Fibroblast of skin of abdomen (primary cell): ENCODE measurements around the gene PDIA3.
"Not testable (repeated sequence)": the region's sequence is repeated elsewhere in the genome, so short reads cannot be mapped to it uniquely, and the experiment has no call there.

Experiments
- DNase-seq: peaks from one replicate; pipeline ENCODE4 v3.0.0-alpha.2; 2013

The PDIA3 gene

GRCh38 chr15:43776718-43777266 is 30.6 kb downstream of the PDIA3 start, which contains the start of gene ELL3:
ELL3 (minus strand) TSS chr15:43776966; CDS start chr15:43776901, 65 bp downstream.
- peak; percentile 55 for DNase-seq

DNA sequence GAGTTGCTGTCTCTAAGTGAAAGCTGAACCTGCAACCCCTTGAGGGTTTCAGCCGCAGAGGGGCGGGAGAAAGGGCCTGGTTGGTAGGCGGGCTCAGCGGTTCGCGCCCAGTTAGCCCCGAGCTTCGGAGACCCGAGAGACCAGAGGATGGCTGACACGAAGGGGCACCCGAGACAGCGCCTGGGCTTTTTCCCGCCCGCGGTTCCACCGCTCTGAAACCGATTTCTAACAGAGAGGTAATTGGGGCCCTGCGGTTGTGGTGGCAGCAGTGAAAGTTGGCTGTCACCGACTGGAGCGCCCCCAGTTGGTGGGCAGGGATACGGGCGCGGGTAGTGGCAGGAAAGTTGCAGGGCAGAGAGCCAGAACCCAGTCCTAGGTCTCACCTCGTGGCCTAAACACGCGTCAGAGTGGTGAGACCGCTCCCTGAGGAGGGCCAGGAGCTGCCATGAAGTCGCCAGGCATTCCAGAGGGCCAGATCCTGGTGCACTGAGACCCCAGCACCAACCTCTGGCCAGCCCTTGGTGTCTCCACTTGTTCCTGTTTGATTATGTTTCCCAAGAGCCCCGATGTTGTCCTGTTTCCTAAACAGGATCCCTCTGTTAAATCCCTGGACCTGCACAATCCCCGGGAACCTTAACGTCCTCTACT is 31.2 kb downstream of the PDIA3 start:
- DNase-seq = peak; percentile 64

DNA sequence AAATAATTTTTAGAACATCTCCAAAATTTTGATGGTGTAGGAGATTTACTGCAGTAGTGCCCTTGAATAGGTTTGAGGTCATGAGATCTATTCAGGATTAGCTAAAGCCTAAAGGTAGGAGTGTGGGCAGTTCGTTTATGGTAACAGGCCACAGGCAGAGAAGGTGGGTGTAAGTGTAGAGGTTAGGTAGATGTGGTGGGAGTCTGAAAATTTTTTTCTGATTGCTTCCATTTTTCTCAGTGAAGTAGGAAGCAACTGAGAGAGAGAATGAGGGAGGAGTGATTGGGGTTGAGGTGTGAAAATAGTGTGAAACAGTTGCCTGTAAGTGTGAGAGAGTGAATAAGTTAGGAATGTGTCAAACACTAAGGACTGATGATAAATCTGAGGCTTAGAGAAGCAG is 32.8 kb downstream of the PDIA3 start:
- no peak for DNase-seq

DNA sequence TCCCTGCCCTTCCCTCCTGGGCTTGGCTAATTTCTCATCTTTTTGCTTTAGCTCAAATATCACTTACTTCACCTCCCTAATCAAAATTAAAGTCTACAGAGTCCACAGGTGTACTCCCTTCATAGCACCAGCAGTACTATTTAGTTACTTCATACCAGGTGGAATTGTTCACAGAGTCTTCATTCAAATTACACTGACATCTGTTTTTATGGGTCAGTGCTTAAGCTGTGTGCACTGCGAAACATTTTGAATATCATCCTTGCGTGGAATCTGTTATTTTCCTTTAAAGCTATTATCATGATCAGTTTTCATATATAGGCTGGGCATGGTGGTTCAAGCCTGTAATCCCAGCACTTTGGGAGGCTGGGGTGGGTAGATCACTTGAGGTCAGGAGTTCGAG is 43.2 kb downstream of the PDIA3 start:
- DNase-seq = no peak

GRCh38 chr15:43791993-43792760 is 45.9 kb downstream of the PDIA3 start, which contains the start of gene SERF2:
SERF2 (plus strand) TSS chr15:43792320; CDS start chr15:43792377, 57 bp downstream.
- DNase-seq = peak; percentile 100

GRCh38 chr15:43792761-43793476 is 46.7 kb downstream of the PDIA3 start:
- DNase-seq = no peak

DNA sequence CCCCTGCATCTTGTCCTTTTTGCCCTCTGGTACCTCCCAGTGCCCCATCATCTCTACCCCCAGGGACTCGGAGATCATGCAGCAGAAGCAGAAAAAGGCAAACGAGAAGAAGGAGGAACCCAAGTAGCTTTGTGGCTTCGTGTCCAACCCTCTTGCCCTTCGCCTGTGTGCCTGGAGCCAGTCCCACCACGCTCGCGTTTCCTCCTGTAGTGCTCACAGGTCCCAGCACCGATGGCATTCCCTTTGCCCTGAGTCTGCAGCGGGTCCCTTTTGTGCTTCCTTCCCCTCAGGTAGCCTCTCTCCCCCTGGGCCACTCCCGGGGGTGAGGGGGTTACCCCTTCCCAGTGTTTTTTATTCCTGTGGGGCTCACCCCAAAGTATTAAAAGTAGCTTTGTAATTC is 47.4 kb downstream of the PDIA3 start:
- DNase-seq = no peak

DNA sequence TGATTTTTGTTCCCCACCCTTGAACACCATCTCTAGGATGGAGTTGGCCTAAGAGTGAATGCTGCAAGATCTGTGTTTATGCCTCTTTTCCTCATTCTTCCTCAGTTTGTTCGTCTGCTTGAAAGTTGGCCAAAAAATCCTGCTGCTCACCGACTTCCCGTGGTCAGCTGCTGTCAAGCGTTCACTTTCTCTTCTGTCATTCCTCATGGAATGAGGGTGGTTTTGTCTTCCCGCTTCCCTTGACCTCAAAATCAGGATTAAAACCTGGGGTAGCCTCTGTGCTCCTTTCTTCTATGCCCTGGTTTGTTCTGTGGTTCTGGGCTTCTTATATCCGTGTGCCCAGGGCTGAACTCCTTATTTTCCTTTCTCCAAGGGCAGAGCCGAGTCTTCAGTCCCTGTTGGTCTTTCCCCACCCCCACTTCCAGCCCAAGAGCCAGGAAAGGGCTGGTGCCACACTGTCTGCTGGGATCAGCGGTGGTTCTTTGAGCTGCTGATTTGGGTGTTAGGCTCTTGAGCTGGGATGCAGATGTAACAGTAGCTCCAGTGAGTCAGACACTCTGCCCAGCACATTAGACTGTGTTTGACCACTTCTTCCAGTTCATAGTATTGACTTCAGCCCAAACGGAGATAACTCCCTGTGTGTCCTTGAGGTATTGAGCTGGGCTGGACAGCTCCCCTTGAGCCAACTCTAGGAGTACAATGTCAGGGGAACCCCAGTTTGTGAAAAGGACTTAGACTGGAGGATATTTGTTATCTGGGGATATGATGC is 48.2 kb downstream of the PDIA3 start:
- DNase-seq = peak; percentile 47

DNA sequence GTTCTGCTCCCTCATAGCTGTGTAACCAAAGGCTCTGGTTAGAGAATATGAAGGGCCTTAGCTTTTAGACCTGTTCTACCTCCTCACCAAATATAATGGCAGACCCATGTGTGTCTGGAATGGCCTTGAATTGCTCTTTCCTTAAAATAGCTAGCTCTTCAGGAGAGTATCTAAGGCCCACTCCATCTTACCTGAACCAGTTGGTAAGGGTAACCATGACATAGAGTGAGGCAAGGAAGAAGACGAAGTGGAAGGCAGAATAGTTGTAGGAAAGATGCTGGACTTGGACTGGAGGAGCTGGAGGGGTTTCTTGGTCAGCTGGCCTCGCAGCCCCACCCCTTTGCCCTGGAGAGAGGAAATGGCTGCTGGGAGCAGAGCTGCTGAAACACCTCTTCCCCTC is 49.0 kb downstream of the PDIA3 start:
- DNase-seq = no peak

DNA sequence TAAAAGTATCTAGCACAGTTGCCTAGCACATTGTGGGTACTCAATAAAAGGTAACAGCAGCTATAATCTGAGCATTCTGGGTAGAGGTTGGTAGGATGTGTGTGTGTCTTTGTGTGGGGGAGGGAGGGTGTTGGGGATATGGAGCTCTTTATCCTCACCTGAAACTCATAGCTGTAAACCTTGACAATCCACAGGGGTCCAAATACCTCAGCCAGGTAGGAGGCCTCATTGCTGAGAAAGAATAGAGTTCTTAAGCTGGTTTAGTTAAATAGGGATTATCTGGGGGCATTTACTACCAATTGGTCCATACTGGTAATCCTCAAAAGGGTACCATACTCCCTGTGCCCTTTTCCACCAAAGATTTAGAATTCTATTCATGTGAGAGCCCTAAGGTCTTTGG is 49.8 kb downstream of the PDIA3 start:
- no peak for DNase-seq

DNA sequence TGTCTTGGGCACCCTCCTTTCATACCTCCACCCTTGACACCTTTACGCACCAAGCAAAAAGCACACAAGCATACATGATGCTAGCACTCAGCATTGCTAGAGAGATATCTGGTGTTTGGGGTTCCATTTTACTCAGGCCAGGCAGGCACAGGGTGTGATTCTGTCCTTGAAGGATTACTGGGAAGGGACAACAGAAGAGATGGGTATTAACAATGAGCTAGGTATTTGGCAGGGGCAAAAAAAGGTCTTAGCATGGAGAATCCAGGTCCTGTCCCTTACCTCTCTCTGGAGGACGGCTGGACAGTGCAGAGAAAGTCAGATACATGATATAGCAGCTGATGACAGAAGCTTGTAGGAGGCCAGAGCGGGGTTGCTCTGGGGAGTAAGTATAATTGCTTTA is 50.3 kb downstream of the PDIA3 start:
- DNase-seq = no peak

- no peak for DNase-seq
These were observed 53.1 kb downstream of the PDIA3 start for GRCh38 chr15:43799209-43799944.

DNA sequence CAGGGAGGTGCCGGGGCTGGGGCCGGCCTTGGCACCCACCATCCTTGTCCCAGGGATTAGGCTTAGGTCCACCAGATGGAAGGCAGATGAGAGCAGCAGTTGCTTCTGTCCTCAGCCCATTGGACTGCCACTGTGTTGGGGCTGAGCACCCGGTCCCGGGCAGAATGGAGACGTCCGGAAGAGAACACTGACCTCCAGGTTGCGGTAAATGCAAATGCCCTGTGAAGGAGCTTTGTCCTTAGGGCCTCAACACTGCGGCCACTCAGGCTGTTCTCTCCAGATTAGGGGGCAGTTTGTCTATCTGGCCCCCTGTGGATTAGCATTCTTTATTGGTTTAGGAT is 53.7 kb downstream of the PDIA3 start, which contains the start of gene SERINC4:
Gene SERINC4 (minus strand): TSS at position 276 of the 341 bp plus-strand sequence. CDS start 234 bp downstream, at position 42.
- DNase-seq = no peak

DNA sequence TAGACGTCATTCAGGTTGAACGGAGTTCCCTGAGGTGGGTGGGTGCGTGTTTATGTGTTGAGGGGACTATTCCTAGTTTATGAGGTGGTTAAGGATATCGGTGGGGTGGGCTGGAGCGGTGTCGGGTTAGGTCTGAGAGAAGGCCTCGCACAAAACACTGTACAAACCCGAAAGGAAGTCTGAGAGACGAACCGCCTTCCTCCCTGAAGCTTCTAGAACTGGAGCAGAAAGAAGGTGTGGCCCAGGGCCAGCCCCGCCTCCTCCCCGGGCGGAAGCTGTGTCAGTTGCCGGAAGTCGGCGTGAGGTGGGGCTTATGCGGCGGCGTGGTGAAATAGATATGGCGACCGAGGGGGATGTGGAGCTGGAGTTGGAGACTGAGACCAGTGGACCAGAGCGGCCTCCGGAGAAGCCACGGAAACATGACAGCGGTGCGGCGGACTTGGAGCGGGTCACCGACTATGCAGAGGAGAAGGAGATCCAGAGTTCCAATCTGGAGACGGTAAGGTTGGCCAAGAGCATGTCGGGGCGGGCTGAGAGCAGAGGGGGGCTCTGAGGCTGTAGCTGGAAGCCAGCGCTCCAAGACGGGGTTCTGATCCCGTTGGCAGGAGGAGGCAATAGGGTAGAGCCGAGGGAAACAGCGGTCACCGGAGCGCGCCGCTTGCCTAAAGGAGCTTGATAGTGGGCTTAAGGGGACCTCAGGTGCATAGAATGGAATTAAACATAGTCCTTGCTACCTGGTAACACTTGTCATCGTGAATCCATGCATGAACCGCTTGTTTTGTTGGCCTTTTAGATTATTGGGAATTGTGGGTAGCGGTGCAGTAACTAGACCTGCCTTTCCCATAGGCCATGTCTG is 54.3 kb downstream of the PDIA3 start, which contains the start of gene HYPK:
Gene HYPK (plus strand): TSS at position 314 of the 856 bp plus-strand sequence. CDS start 24 bp downstream, at position 338.
- DNase-seq = peak; percentile 87

- DNase-seq = not testable (repeated sequence)
These were observed 56.4 kb downstream of the PDIA3 start for GRCh38 chr15:43802676-43803075.

DNA sequence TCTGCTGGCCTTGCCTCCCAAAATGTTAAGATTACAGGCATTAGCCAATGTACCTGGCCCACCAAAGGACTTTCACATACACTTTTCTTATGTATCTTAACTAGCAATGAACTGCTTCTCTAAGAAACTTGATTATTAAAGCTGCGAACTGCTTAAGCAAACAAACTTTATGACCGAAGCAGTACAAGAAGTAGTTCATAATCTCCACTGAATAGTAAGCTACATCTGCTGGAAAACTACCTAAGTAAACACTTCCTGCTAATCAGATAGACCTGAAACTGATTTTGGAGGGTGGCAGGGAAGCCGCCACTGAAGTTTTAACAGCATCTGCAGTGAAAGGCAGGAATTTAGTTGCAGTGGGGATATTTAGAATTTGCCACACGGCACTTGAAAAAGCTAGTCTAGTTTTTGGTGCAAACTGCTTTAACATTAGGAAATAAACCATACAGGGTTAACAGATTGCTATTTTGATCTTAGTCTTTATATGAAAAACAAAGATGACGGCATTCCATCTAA is 62.3 kb downstream of the PDIA3 start:
- DNase-seq = no peak

DNA sequence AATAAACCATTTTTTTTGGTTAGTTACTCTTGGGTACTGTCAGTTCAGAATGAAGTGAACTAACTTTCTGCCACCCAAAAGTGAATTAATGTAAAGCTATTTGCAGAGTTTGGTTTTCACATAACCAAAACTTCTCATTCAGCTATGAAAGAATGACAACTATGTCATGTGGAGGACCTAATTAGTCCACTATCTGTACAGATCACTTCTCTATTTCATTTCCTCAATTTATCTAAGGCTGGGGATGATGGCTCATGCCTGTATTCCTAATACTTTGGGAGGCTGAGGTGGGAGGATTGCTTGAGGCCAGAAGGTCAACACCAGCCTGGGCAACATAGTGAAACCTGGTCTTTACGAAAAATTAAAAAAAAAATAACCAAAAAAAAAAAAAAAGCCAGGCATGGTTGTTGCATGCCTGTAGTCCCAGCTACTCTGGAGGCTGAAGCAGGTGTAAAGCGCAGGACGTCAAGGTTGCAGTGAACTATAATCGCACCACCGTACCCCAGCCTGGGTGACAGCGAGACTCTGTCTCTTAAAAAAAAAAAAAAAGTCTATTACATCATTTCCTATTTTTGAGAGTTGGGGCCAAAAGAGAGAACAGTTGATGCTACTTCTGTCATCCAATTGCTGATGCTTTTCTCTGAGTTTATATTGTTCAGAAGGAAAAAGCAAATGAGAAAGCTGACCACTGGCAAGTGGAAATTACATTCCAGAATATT is 62.9 kb downstream of the PDIA3 start:
- DNase-seq = no peak

DNA sequence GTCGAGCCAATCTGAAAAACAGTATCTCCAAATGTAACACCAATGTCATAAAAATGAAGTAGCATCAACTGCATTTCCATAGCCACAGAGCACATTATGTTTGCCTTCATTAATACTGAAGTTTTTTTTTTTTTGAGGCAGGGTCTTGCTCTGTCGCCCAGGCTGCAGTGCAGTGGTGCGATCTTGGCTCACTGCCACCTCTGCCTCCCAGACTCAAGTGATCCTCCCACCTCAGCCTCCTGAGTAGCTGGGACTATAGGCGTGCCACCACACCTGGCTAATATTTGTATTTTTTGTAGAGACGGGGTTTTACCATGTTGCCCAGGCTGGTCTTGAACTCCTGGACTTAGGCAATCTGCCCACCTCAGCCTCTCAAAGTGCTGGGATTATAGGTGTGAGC is 68.8 kb downstream of the PDIA3 start:
- not testable (repeated sequence) for DNase-seq

- DNase-seq = no peak
These were observed 75.3 kb downstream of the PDIA3 start for GRCh38 chr15:43821505-43821904.
